Measurements from ENCODE around the gene COLEC11. TPM values are rescaled to one million over a fixed set of nuclear protein-coding genes. Genes with fewer than 3 reads are reported as not detected.

The COLEC11 gene
- total RNA-seq, 1 experiment from 2014 or later, result 0.77 TPM

DNA sequence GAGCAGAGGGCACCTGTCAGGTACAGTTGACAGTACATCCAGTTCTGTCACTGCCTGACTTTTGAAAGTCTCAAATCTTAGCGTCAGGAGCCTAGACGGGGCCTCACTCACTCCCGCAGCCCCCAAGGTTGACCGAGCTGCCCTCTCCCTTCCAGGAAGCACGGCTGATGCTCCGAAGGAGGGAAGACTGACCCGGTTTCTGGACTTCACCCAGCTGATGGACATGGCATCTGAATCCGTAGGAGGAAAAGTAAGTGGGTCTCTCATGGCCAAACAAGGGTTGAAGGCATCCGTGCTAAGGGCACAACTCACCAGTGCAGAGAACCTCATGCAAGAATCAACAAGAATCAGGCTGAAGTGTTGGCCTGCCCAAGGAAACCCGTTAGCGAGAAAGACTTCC, 76.0 kb downstream of the COLEC11 start:
- ChIA-PET POLR2A (ENCODE audit: low non-redundant PET) (no interaction called here), CTCF (no interaction called here)
- no peaks in the 10 kb centered on the region for H3K4me1 ChIP-seq (ENCODE audit: insufficient read depth, low read length, poor library complexity, severe bottlenecking)
- no peaks in the 10 kb centered on the region for H3K9me3 ChIP-seq (ENCODE audit: low read depth, low read length, poor library complexity, severe bottlenecking)
- no TSS peak for BruUV-seq (replicated peaks)
- TF ChIP-seq EZH2 (IDR thresholded peaks at IDR 0.05; ENCODE audit: borderline replicate concordance, low read depth, low read length, poor library complexity, severe bottlenecking), result no peak
- TF ChIP-seq, protein P1, sequence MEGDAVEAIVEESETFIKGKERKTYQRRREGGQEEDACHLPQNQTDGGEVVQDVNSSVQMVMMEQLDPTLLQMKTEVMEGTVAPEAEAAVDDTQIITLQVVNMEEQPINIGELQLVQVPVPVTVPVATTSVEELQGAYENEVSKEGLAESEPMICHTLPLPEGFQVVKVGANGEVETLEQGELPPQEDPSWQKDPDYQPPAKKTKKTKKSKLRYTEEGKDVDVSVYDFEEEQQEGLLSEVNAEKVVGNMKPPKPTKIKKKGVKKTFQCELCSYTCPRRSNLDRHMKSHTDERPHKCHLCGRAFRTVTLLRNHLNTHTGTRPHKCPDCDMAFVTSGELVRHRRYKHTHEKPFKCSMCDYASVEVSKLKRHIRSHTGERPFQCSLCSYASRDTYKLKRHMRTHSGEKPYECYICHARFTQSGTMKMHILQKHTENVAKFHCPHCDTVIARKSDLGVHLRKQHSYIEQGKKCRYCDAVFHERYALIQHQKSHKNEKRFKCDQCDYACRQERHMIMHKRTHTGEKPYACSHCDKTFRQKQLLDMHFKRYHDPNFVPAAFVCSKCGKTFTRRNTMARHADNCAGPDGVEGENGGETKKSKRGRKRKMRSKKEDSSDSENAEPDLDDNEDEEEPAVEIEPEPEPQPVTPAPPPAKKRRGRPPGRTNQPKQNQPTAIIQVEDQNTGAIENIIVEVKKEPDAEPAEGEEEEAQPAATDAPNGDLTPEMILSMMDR (conservative IDR thresholded peaks at IDR 0.05; ENCODE audit: low read depth, low read length), result no peak
- H3K36me3 ChIP-seq (ENCODE audit: insufficient read depth, low read length, poor library complexity, severe bottlenecking), result no peaks in the 10 kb centered on the region
- no peak overlapping the region for H3K27ac ChIP-seq (ENCODE audit: low read depth, low read length, poor library complexity, severe bottlenecking)
- DNase-seq (ENCODE audit: low spot score), result no peak
- intact Hi-C loops (cut with micrococcal nuclease; ENCODE audit: unreplicated experiment), result no loop called here
- no peak overlapping the region for H3K4me3 ChIP-seq (ENCODE audit: low read depth, low read length, poor library complexity, severe bottlenecking)
- H3K27me3 ChIP-seq (replicated peaks; ENCODE audit: insufficient read depth, low read depth, low read length, poor library complexity), result no peaks in the 10 kb centered on the region

DNA sequence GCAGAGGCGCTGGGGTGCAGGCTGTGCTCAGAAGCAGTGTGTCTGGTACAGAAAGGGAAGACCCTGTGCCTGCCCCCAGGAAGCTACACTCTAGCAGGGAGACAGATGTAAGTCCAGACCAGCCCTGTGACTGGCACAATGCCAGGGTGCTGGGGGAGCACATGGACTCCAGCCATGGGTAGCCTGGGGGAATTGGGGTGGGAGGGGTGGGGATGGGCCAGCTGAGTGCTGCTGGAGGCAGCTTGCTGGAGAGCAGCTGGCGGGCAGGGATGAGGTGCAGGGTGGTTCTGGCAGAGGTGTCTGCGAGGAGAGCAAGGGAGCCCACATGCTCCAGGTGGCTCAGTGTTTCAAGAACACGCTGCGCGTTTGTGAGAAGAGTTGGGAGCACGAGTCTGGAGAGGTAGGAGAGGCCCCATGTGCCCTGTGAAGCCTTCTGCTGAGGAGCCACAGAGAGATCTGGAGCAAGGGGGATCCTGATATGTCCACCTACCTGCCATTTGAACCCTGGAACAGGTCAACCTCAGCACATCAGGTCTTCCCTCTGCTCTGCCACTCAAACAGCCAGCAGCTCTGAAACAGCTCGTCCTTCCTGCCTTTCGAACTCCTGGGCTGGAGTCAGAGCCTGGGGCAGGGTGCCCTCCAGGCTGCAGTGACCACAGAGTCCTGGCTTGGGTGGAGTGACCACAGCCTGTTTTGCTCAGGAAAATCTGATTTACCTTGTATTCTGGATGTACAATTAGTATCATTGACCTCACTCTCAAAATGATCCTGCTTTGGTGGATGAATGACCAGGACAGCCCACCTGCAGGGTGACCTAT, 78.2 kb downstream of the COLEC11 start:
- no peak overlapping the region for H3K4me3 ChIP-seq (ENCODE audit: low read depth, low read length, poor library complexity, severe bottlenecking)
- no peaks in the 10 kb centered on the region for H3K4me1 ChIP-seq (ENCODE audit: insufficient read depth, low read length, poor library complexity, severe bottlenecking)
- intact Hi-C loops (cut with micrococcal nuclease; ENCODE audit: unreplicated experiment), result no loop called here
- H3K27me3 ChIP-seq (replicated peaks; ENCODE audit: insufficient read depth, low read depth, low read length, poor library complexity), result no peaks in the 10 kb centered on the region
- ChIA-PET POLR2A (ENCODE audit: low non-redundant PET) (no interaction called here), CTCF (no interaction called here)
- TF ChIP-seq EZH2 (IDR thresholded peaks at IDR 0.05; ENCODE audit: borderline replicate concordance, low read depth, low read length, poor library complexity, severe bottlenecking), result no peak
- TF ChIP-seq, protein P1 (conservative IDR thresholded peaks at IDR 0.05; ENCODE audit: low read depth, low read length), result no peak
- DNase-seq (ENCODE audit: low spot score), result no peak
- H3K9me3 ChIP-seq (ENCODE audit: low read depth, low read length, poor library complexity, severe bottlenecking), result no peaks in the 10 kb centered on the region
- H3K27ac ChIP-seq (ENCODE audit: low read depth, low read length, poor library complexity, severe bottlenecking), result no peak overlapping the region
- BruUV-seq (replicated peaks), result no TSS peak
- no peaks in the 10 kb centered on the region for H3K36me3 ChIP-seq (ENCODE audit: insufficient read depth, low read length, poor library complexity, severe bottlenecking)

DNA sequence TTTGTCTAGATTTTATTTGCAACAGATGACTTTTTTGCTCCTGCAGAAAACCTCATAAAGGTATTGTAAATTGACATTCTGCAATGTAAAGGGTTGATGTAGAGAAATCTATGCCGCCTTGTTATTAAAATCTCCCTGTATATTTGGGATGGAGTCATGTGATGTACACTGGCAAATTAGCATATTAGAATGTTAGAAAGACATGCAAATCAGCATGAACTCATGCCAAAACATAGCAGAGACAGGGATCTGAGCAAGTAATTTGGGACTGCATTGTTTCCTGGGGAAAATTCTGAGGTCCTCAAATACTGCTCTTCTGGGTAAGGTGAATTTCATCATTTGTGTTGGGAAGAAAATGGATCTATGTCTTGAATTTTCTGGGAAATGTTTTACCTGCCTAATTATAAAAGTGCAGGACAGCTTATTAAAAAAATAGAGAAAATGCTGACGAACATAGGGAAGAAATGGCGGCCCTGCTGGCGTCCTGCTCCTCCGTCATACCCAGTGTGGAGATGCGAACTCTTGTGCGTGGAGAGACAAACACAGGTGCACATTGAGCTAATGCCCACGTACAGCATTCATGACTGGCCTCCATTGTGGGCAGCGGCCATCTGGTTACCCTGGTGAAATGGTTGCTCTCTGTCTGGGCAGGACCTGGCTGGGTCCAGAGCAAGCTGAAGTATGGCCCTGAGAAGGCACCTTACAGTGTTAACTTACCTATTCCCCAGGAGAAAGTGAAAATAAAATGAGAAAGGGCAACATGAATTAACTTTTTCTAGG, 79.3 kb downstream of the COLEC11 start:
- no peaks in the 10 kb centered on the region for H3K27me3 ChIP-seq (replicated peaks; ENCODE audit: insufficient read depth, low read depth, low read length, poor library complexity)
- TF ChIP-seq EZH2 (IDR thresholded peaks at IDR 0.05; ENCODE audit: borderline replicate concordance, low read depth, low read length, poor library complexity, severe bottlenecking), result no peak
- TF ChIP-seq, protein P1 (conservative IDR thresholded peaks at IDR 0.05; ENCODE audit: low read depth, low read length), result no peak
- DNase-seq (ENCODE audit: low spot score), result no peak
- no peaks in the 10 kb centered on the region for H3K9me3 ChIP-seq (ENCODE audit: low read depth, low read length, poor library complexity, severe bottlenecking)
- ChIA-PET CTCF (no interaction called here), POLR2A (ENCODE audit: low non-redundant PET) (interaction anchor here (0.5 kb wide), 1 partner anchor 1491 kb away, joined by 6 read pairs; no protein-coding TSS in a partner anchor)
- H3K4me3 ChIP-seq (ENCODE audit: low read depth, low read length, poor library complexity, severe bottlenecking), result no peak overlapping the region
- BruUV-seq (replicated peaks), result no TSS peak
- no peaks in the 10 kb centered on the region for H3K4me1 ChIP-seq (ENCODE audit: insufficient read depth, low read length, poor library complexity, severe bottlenecking)
- no peaks in the 10 kb centered on the region for H3K36me3 ChIP-seq (ENCODE audit: insufficient read depth, low read length, poor library complexity, severe bottlenecking)
- intact Hi-C loops (cut with micrococcal nuclease; ENCODE audit: unreplicated experiment), result no loop called here
- H3K27ac ChIP-seq (ENCODE audit: low read depth, low read length, poor library complexity, severe bottlenecking), result no peak overlapping the region

Measured in A673 (cell line).